ENCODE data around the gene TSGA10IP. TPM values are rescaled to one million over a fixed set of nuclear protein-coding genes. Genes with fewer than 3 reads are reported as not detected.

TSGA10IP gene
- total RNA-seq, 1 experiment from 2014 or later: not detected

DNA sequence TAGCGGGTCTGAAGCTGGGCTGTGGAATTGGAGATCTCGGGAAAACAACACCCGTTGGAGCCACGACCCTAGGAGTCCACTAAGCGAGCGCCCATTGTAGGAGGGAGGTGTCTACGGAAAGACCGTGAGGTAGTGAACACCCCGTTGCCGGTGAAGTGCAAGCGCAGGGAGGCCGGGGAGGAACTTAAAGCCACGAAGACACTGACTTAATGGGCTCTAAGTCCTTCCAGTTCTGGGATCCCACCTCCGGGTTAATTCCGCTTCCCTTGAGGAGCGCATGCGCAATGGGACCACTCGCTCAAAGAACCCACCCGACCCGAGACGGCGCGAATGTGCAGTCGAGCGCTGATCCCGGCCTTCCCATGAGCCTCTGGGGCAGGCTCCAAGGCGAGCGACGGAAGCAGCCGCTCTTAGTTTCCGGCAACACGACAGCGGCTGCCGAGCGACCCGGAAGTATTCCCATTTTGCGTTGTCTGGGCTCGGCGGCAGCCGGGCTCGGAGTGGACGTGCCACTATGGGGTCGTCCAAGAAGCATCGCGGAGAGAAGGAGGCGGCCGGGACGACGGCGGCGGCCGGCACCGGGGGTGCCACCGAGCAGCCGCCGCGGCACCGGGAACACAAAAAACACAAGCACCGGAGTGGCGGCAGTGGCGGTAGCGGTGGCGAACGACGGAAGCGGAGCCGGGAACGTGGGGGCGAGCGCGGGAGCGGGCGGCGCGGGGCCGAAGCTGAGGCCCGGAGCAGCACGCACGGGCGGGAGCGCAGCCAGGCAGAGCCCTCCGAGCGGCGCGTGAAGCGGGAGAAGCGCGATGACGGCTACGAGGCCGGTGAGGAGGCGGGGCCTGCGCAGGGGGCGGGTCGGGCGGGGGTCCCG lies 16.2 kb downstream of the TSGA10IP start, which contains the start of gene SART1:
Gene SART1 (plus strand): TSS at position 468 of the 874 bp plus-strand sequence. CDS start 47 bp downstream, at position 515.
- CTCF ChIA-PET: no interaction called here
- TF ChIP-seq, protein P1, sequence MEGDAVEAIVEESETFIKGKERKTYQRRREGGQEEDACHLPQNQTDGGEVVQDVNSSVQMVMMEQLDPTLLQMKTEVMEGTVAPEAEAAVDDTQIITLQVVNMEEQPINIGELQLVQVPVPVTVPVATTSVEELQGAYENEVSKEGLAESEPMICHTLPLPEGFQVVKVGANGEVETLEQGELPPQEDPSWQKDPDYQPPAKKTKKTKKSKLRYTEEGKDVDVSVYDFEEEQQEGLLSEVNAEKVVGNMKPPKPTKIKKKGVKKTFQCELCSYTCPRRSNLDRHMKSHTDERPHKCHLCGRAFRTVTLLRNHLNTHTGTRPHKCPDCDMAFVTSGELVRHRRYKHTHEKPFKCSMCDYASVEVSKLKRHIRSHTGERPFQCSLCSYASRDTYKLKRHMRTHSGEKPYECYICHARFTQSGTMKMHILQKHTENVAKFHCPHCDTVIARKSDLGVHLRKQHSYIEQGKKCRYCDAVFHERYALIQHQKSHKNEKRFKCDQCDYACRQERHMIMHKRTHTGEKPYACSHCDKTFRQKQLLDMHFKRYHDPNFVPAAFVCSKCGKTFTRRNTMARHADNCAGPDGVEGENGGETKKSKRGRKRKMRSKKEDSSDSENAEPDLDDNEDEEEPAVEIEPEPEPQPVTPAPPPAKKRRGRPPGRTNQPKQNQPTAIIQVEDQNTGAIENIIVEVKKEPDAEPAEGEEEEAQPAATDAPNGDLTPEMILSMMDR (IDR thresholded peaks at IDR 0.05): no peak
- TF ChIP-seq TCF7L2 (IDR thresholded peaks at IDR 0.05; ENCODE audit: low read depth, low read length) (peak; percentile 84), SIN3A (IDR thresholded peaks at IDR 0.05; ENCODE audit: borderline replicate concordance, insufficient read depth, low read depth, low read length) (peak; percentile 97; the same call in 1 of the 2 replicates), POLR2AphosphoS5 (IDR thresholded peaks at IDR 0.05; ENCODE audit: low read depth, low read length) (peak; percentile 98)
- TF ChIP-seq, protein P2, sequence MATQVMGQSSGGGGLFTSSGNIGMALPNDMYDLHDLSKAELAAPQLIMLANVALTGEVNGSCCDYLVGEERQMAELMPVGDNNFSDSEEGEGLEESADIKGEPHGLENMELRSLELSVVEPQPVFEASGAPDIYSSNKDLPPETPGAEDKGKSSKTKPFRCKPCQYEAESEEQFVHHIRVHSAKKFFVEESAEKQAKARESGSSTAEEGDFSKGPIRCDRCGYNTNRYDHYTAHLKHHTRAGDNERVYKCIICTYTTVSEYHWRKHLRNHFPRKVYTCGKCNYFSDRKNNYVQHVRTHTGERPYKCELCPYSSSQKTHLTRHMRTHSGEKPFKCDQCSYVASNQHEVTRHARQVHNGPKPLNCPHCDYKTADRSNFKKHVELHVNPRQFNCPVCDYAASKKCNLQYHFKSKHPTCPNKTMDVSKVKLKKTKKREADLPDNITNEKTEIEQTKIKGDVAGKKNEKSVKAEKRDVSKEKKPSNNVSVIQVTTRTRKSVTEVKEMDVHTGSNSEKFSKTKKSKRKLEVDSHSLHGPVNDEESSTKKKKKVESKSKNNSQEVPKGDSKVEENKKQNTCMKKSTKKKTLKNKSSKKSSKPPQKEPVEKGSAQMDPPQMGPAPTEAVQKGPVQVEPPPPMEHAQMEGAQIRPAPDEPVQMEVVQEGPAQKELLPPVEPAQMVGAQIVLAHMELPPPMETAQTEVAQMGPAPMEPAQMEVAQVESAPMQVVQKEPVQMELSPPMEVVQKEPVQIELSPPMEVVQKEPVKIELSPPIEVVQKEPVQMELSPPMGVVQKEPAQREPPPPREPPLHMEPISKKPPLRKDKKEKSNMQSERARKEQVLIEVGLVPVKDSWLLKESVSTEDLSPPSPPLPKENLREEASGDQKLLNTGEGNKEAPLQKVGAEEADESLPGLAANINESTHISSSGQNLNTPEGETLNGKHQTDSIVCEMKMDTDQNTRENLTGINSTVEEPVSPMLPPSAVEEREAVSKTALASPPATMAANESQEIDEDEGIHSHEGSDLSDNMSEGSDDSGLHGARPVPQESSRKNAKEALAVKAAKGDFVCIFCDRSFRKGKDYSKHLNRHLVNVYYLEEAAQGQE (IDR thresholded peaks at IDR 0.05; ENCODE audit: insufficient read depth in 1 of 2, low read depth in 2 of 2, low read length in 1 of 2): peak in 1 of 2 experiments; percentile 8; a peak in 1 of 4 replicates

DNA sequence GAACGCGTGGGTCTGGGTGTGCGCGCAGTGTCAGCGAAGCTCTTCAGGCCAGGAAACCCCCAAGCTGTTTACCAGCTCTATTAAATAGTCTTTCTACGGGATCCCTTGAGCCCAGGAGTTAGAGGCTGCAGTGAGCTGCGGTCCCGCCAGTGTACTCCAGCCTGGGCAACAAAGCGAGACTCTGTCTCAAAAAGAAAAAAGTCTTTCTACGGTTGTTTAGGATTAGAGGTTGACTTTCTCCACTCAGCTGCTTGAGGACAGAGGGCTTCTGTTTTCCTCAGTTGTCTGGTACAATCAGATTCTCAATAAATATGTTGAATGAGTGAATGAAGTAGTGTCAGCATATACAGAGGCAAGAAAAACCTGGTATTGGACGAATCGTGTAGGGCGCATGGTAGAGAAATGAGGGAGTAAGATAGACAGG lies 16.9 kb downstream of the TSGA10IP start:
- no peak for DNase-seq (ENCODE audit: low read depth, low spot score)
- POLR2A ChIA-PET: interaction anchor here (0.6 kb wide), 1 partner anchor 40 kb away, joined by 7 read pairs; the partner anchor contains the start of genes BANF1 and EIF1AD
- H3K27me3 ChIP-seq (ENCODE audit: control insufficient read depth, insufficient read depth, low read length): no peaks in the 10 kb centered on the region
- intact Hi-C loops (cut with micrococcal nuclease; ENCODE audit: unreplicated experiment): no loop called here
- TF ChIP-seq, protein P1 (IDR thresholded peaks at IDR 0.05): no peak
- TF ChIP-seq, protein P2 (IDR thresholded peaks at IDR 0.05; ENCODE audit: insufficient read depth in 1 of 2, low read depth in 2 of 2, low read length in 1 of 2): no peak
- no peak for TF ChIP-seq TCF7L2 (IDR thresholded peaks at IDR 0.05; ENCODE audit: low read depth, low read length)
- in situ Hi-C loops (cut with HindIII; ENCODE audit: low pct_unique_long_range_greater_than_20kb, low sequenced_read_pairs): no loop called here
- H3K9me3 ChIP-seq (ENCODE audit: control insufficient read depth, insufficient read depth, low read depth, low read length): no peaks in the 10 kb centered on the region
- peaks cover 5% of the 10 kb centered on the region; the same call in 1 of the 2 replicates for H3K36me3 ChIP-seq (ENCODE audit: control insufficient read depth, insufficient read depth, low read length)
- ATAC-seq: peak; percentile 2
- peak overlapping the region; percentile 81 for H3K27ac ChIP-seq (ENCODE audit: low read length)
- CTCF ChIA-PET: no interaction called here
- H3K4me1 ChIP-seq (ENCODE audit: control insufficient read depth, insufficient read depth, low read length): peaks cover 11% of the 10 kb centered on the region
- peak overlapping the region; percentile 82 to 89 for H3K4me3 ChIP-seq (ENCODE audit: low read depth in 2 of 2, low read length in 2 of 2)
- BruUV-seq (replicated peaks): no TSS peak

More for the DNA sequence above, 16.2 kb downstream of the TSGA10IP start, which contains the start of gene SART1:
- Histone ChIP-seq H3K36me3 (ENCODE audit: control insufficient read depth, insufficient read depth, low read length) (peaks cover 5% of the 10 kb centered on the region; the same call in 1 of the 2 replicates), H3K4me1 (ENCODE audit: control insufficient read depth, insufficient read depth, low read length) (peaks cover 11% of the 10 kb centered on the region), H3K27ac (ENCODE audit: low read length) (peak within 1 kb of the TSS; percentile 99), H3K4me3 (ENCODE audit: low read depth in 2 of 2, low read length in 2 of 2) (peak within 1 kb of the TSS; percentile 82 to 89), H3K9me3 (ENCODE audit: control insufficient read depth, insufficient read depth, low read depth, low read length) (no peaks in the 10 kb centered on the region), H3K27me3 (ENCODE audit: control insufficient read depth, insufficient read depth, low read length) (no peaks in the 10 kb centered on the region)
- BruUV-seq (replicated peaks): TSS peak; percentile 99
- DNase-seq (ENCODE audit: low read depth, low spot score) (peak; percentile 93), ATAC-seq (peak; percentile 96)
- in situ Hi-C loops (cut with HindIII; ENCODE audit: low pct_unique_long_range_greater_than_20kb, low sequenced_read_pairs) (no loop called here), intact Hi-C loops (cut with micrococcal nuclease; ENCODE audit: unreplicated experiment) (no loop called here)
- POLR2A ChIA-PET: interaction anchor here (1.0 kb wide), 1 partner anchor 63 kb away, joined by 3 read pairs; no protein-coding TSS in a partner anchor
